GM20431 (cell line): ENCODE data around the gene TMEM59.

ENCODE experiments used
- in situ Hi-C: fragments of 300-500 bp; cut with MseI, MboI; formaldehyde crosslinking; loops from one replicate; pipeline ENCODE4 v1.15.0; 2020; ENCODE audit warnings: low sequenced_read_pairs; ENCODE audit not compliant: unreplicated experiment

TMEM59 gene

GRCh38 chr1:53992085-53992874, 60.7 kb downstream of the TMEM59 start:
- in situ Hi-C loops, result no loop called here

DNA sequence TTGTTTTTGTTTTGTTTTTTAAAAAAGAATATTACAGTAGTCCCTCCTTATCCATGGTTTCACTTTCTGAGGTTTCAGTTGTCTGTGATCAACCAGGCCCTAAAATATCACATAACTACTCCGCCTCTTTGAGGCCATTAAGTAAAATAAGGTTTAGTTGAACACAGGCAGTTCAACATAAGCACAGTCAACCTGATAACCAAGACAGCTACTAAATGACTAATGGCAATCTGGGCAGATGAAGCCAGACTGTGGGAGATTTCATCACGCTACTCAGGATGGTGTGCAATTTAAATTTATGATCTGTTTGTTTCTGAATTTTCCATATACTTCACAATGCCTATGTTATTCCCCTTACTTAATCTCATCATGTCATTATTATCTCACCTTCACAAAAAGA, 65.1 kb downstream of the TMEM59 start:
- in situ Hi-C loops, result no loop called here

GRCh38 chr1:53986458-53986857, 66.5 kb downstream of the TMEM59 start:
- in situ Hi-C loops, result no loop called here

- in situ Hi-C loops, result no loop called here
Measured at GRCh38 chr1:53984726-53985125, 68.3 kb downstream of the TMEM59 start.

GRCh38 chr1:53982763-53983104, 70.3 kb downstream of the TMEM59 start:
- in situ Hi-C loops, result no loop called here

DNA sequence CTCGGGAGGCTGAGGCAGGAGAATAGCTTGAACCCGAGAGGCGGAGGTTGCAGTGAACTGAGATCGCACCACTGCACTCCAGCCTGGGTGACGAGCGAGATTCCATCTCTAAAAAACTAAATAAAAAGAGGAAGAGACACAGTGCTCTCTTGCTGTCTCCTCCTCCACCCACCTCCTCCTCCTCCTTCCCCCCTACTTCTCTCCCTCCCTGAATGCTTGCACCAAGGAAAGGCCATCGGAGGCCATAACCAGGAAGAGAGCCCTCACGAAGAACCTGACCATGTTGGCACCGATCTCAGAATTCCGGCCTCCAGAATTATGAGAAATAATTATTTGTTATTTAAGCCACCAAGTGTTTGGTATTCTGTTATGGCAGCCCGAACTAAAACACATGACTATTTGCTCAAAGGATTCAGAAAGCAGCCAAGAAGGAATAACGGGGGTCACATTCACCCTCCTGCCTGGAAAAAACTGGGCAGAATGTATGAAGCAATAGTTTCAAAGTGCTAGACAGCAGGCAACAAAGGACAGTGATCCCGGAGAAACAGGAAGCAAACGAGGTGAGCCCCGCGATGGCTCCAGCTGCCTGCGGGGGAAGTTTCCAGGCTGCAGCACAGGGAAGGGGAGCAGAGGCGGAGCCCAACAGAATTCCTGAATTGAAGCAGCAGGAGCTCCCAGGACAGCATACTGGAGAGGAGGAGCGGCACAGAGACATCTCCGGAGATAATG, 70.8 kb downstream of the TMEM59 start:
- in situ Hi-C loops, result no loop called here

GRCh38 chr1:53981220-53981619, 71.8 kb downstream of the TMEM59 start:
- in situ Hi-C loops, result no loop called here

- in situ Hi-C loops, result no loop called here
Measured at GRCh38 chr1:53979712-53980450, 73.1 kb downstream of the TMEM59 start.
